ENCODE measurements around the gene WNT7B.
"Not testable (repeated sequence)": the region's sequence is repeated elsewhere in the genome, so short reads cannot be mapped to it uniquely, and the experiment has no call there.

WNT7B gene

GRCh38 chr22:46008291-46008690 lies 31.3 kb upstream of the WNT7B start:
- no peak for DNase-seq

GRCh38 chr22:46007848-46008261 lies 30.9 kb upstream of the WNT7B start:
- peak; percentile 95 for DNase-seq

- peak; percentile 74 for DNase-seq
These were observed 30.3 kb upstream of the WNT7B start for GRCh38 chr22:46007003-46007847.

- peak; percentile 88 for DNase-seq
These were observed 29.5 kb upstream of the WNT7B start for GRCh38 chr22:46006379-46007002.

- not testable (repeated sequence) for DNase-seq
These were observed 28.2 kb upstream of the WNT7B start for GRCh38 chr22:46005116-46005705.

- peak; percentile 52 for DNase-seq
These were observed 27.3 kb upstream of the WNT7B start for GRCh38 chr22:46004105-46004866.

GRCh38 chr22:46003271-46004091 lies 26.5 kb upstream of the WNT7B start:
- no peak for DNase-seq

GRCh38 chr22:46002757-46003270 lies 25.9 kb upstream of the WNT7B start:
- DNase-seq = peak; percentile 98

- DNase-seq = peak; percentile 79
These were observed 24.6 kb upstream of the WNT7B start for GRCh38 chr22:46001426-46002106.

- no peak for DNase-seq
These were observed 24.1 kb upstream of the WNT7B start for GRCh38 chr22:46001046-46001425.

- DNase-seq = no peak
These were observed 23.4 kb upstream of the WNT7B start for GRCh38 chr22:46000081-46001027.

- DNase-seq = no peak
These were observed 22.5 kb upstream of the WNT7B start for GRCh38 chr22:45999379-45999971.

GRCh38 chr22:45998638-45999378 lies 21.8 kb upstream of the WNT7B start:
- no peak for DNase-seq

GRCh38 chr22:45997777-45998637 lies 21.0 kb upstream of the WNT7B start:
- DNase-seq = no peak

- DNase-seq = peak; percentile 97
These were observed 20.3 kb upstream of the WNT7B start for GRCh38 chr22:45997077-45997776.

- peak; percentile 63 for DNase-seq
These were observed 19.5 kb upstream of the WNT7B start for GRCh38 chr22:45996241-45997076.
